Prostate gland (tissue), 2 donors: ENCODE results near the gene RGPD8.
"Not testable (repeated sequence)": the region's sequence is repeated elsewhere in the genome, so short reads cannot be mapped to it uniquely, and the experiment has no call there.

ENCODE experiments used
- CTCF ChIP-seq, 4 experiments: fragments of 200-600 bp in 2 of 4; fragments of 450-650 bp in 2 of 4; sonication (generic) in 2 of 4; IDR thresholded peaks; 1 replicate in 3 of 4; 2 replicates in 1 of 4; pipeline ENCODE4 v1.5.1; 2016 to 2019; ENCODE audit warnings: antibody characterized with exemption in 4 of 4, mild to moderate bottlenecking in 2 of 4, moderate library complexity in 2 of 4
- POLR2A ChIP-seq: fragments of 450-650 bp; IDR thresholded peaks from one replicate; pipeline ENCODE4 v1.6.1; 2016; ENCODE audit warnings: antibody characterized with exemption, mild to moderate bottlenecking

GRCh38 chr2:112432390-112432734 lies 1.1 kb downstream of the RGPD8 start:
- TF ChIP-seq CTCF (IDR thresholded peaks at IDR 0.05); POLR2A: not testable (repeated sequence)
